Endothelial cell (in vitro differentiated cells): ENCODE measurements around the gene CAMK1D. TPM values are rescaled to one million over a fixed set of nuclear protein-coding genes. Genes with fewer than 3 reads are reported as not detected.

Experiments used
- DNase-seq: peaks from one replicate; pipeline ENCODE4 v3.0.0; 2021; ENCODE audit warnings: low spot score
- H3K27ac Mint-ChIP-seq: one replicate; pipeline ENCODE4 v1.8.0; 2021; ENCODE audit warnings: mixed read lengths, inconsistent platforms; ENCODE audit not compliant: unreplicated experiment
- H3K27me3 Mint-ChIP-seq: one replicate; pipeline ENCODE4 v1.8.0; 2021; ENCODE audit warnings: mild to moderate bottlenecking, moderate library complexity, mixed read lengths, inconsistent platforms; ENCODE audit not compliant: unreplicated experiment
- H3K36me3 Mint-ChIP-seq: one replicate; pipeline ENCODE4 v1.8.0; 2021; ENCODE audit warnings: mild to moderate bottlenecking, low read depth, mixed read lengths, inconsistent platforms; ENCODE audit not compliant: unreplicated experiment
- H3K4me1 Mint-ChIP-seq: one replicate; pipeline ENCODE4 v1.8.0; 2021; ENCODE audit warnings: mild to moderate bottlenecking, mixed read lengths, inconsistent platforms; ENCODE audit not compliant: unreplicated experiment
- H3K4me3 Mint-ChIP-seq: one replicate; pipeline ENCODE4 v1.8.0; 2021; ENCODE audit warnings: mild to moderate bottlenecking, mixed read lengths, inconsistent platforms; ENCODE audit not compliant: unreplicated experiment
- H3K9me3 Mint-ChIP-seq: one replicate; pipeline ENCODE4 v1.8.0; 2021; ENCODE audit warnings: mixed read lengths, inconsistent platforms; ENCODE audit not compliant: unreplicated experiment
- CTCF ChIP-seq: fragments of 200-600 bp; sonication (generic); IDR thresholded peaks from one replicate; pipeline ENCODE4 v1.5.0; 2021; ENCODE audit warnings: antibody characterized with exemption; ENCODE audit not compliant: unreplicated experiment
- total RNA-seq: library from RNA; stranded (reverse); fragmentation: NEBNext Ultra II Directional; extraction: Animal tissue kit (Norgen Biotek cat#: 25700); gene quantifications from one replicate; pipeline ENCODE4 v1.2.1, GENCODE V29; 2021; ENCODE audit not compliant: unreplicated experiment

Gene CAMK1D
- total RNA-seq, 1 donor from 2014 or later, result 4.1 TPM

DNA sequence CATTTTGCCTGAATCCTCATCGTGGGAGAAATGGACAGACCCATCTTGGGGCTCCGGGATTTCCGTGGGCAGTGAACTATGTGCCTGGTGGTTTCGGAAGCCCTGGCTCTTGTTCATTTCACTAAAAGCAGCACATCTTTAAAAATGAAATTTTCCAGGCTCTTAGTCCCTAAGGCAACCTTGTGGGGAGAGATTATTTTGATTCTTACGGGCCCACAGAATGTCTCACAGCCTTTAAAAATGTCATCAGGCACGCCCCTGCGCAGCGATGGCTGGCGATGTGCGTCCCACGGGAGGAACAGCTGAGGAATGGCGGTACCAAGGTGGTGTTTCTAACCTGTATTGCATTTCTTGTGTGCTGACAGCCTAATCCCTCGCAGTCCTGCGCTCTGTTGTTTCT lies 462.5 kb downstream of the CAMK1D start:
- Mint-ChIP-seq H3K4me3 (no peak overlapping the region), H3K27me3 (peaks cover 2% of the 10 kb centered on the region), H3K9me3 (no peaks in the 10 kb centered on the region), H3K36me3 (no peaks in the 10 kb centered on the region), H3K4me1 (no peaks in the 10 kb centered on the region), H3K27ac (no peak overlapping the region)
- no peak for TF ChIP-seq CTCF
- no peak for DNase-seq

- H3K27ac Mint-ChIP-seq, result no peak overlapping the region
- H3K36me3 Mint-ChIP-seq, result no peaks in the 10 kb centered on the region
- no peak overlapping the region for H3K4me3 Mint-ChIP-seq
- peaks cover 2% of the 10 kb centered on the region for H3K27me3 Mint-ChIP-seq
- no peaks in the 10 kb centered on the region for H3K4me1 Mint-ChIP-seq
- TF ChIP-seq CTCF, result no peak
- DNase-seq, result no peak
- no peaks in the 10 kb centered on the region for H3K9me3 Mint-ChIP-seq
These were observed 463.2 kb downstream of the CAMK1D start for GRCh38 chr10:12812571-12812970.

DNA sequence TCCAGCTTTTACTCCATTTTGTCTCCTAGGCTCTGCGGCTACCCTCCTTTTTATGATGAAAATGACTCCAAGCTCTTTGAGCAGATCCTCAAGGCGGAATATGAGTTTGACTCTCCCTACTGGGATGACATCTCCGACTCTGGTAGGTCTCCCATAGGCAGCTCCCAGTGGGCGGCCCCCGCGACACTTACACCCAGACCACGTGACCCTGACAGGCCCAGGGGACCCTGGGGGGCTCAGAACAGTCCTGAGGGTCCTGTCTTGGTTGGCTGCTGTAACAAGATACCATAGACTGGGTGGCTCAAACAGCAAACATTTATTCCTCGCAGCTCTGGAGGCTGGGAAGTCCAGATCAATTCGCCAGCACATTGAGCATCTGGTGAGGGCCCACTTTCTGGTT lies 464.8 kb downstream of the CAMK1D start:
- DNase-seq, result no peak
- no peak for TF ChIP-seq CTCF
- Mint-ChIP-seq H3K27ac (no peak overlapping the region), H3K4me1 (peaks cover 3% of the 10 kb centered on the region), H3K36me3 (no peaks in the 10 kb centered on the region), H3K4me3 (no peak overlapping the region), H3K9me3 (no peaks in the 10 kb centered on the region), H3K27me3 (peaks cover 3% of the 10 kb centered on the region)

GRCh38 chr10:12819071-12819470 lies 469.7 kb downstream of the CAMK1D start:
- DNase-seq, result no peak
- H3K27ac Mint-ChIP-seq, result no peak overlapping the region

DNA sequence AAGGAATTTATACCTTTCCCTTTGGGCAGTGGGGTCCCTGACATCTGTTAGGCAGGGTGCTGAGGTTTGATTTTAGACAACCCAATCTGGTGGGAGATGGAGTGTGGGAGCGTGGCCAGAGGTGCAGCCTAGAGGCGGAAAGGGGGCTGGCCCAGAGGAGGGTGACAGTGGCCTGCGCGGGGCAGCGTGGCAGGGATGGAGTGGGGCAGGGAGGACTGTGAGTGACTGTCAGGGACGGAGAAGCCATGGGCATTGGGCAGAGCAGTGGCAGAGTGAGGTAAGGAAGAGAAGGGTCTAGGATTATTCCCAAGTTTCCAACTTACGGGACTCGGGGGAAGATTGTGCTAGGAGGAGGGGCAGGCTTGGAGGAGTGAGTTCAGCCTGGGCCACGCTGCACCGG lies 470.3 kb downstream of the CAMK1D start:
- no peak overlapping the region for H3K4me3 Mint-ChIP-seq
- no peak for TF ChIP-seq CTCF
- peaks cover 6% of the 10 kb centered on the region for H3K27me3 Mint-ChIP-seq
- no peak overlapping the region for H3K27ac Mint-ChIP-seq
- H3K9me3 Mint-ChIP-seq, result no peaks in the 10 kb centered on the region
- H3K36me3 Mint-ChIP-seq, result no peaks in the 10 kb centered on the region
- no peak for DNase-seq
- H3K4me1 Mint-ChIP-seq, result peaks cover 18% of the 10 kb centered on the region

More at GRCh38 chr10:12819071-12819470, 469.7 kb downstream of the CAMK1D start:
- Mint-ChIP-seq H3K4me1 (peaks cover 18% of the 10 kb centered on the region), H3K27me3 (peaks cover 6% of the 10 kb centered on the region), H3K36me3 (no peaks in the 10 kb centered on the region), H3K4me3 (no peak overlapping the region), H3K9me3 (no peaks in the 10 kb centered on the region)
- TF ChIP-seq CTCF, result no peak
